HepG2 (cell line): Measurements from ENCODE around the gene SMOC1. TPM values are rescaled to one million over a fixed set of nuclear protein-coding genes. Genes with fewer than 3 reads are reported as not detected.

Source experiments
- ATAC-seq: fragments of 200-7000 bp; cut with Tn5 transposase; 3 replicates; pipeline ENCODE4 v1.9.1; 2020; ENCODE audit warnings: mild to moderate bottlenecking, moderate library complexity
- BruUV-seq: library from RNA; stranded (reverse); fragments of 400-500 nt; replicated peaks from 2 replicates; lab custom pipeline; 2021; lab: Mats Ljungman, UMichigan
- CTCF ChIA-PET: fragments of 300-600 bp; formaldehyde crosslinking; extraction: SDS; loops from one replicate; lab custom pipeline; 2021; ENCODE audit warnings: low total read pairs, inconsistent platforms, low intra/inter-chr PET ratio; lab: Yijun Ruan, JAX
- POLR2A ChIA-PET: fragments of 350-600 bp; sonication (Branson Sonifier 250); formaldehyde crosslinking; loops from one replicate; lab custom pipeline; 2020; ENCODE audit warnings: antibody characterized with exemption, inconsistent platforms; lab: Yijun Ruan, JAX
- DNase-seq: peaks from one replicate; pipeline ENCODE4 v3.0.0-alpha.2; 2015; ENCODE audit warnings: low spot score
- FAIRE-seq: peaks from 3 replicates; lab custom pipeline; 2011; peaks lifted over from hg19 to GRCh38; lab: Jason Lieb, UNC
- H2AFZ ChIP-seq: one replicate; pipeline ENCODE4 v1.6.1; 2011; ENCODE audit warnings: low read length, inconsistent platforms
- H3K27ac ChIP-seq: fragments of 300-600 bp; 3 replicates; pipeline ENCODE4 v1.8.0; 2011; ENCODE audit warnings: mixed run types, mild to moderate bottlenecking, mixed read lengths, low read length, inconsistent platforms; ENCODE audit not compliant: insufficient read depth; ENCODE audit errors: extremely low read length
- H3K27me3 ChIP-seq, 2 experiments: fragments of 200-600 bp in 1 of 2; 2 replicates in 1 of 2; 3 replicates in 1 of 2; pipeline versions ENCODE4 v1.6.0 to v1.8.0; 2011; ENCODE audit warnings: low read length in 2 of 2, mild to moderate bottlenecking in 2 of 2, moderate library complexity in 2 of 2, inconsistent platforms in 1 of 2; ENCODE audit not compliant: insufficient read depth in 2 of 2, control insufficient read depth in 1 of 2
- H3K36me3 ChIP-seq, 2 experiments: fragments of 200-600 bp in 1 of 2; replicated peaks in 1 of 2; 2 replicates in 1 of 2; 3 replicates in 1 of 2; pipeline versions ENCODE4 v1.5.1 to v1.8.0; 2011; ENCODE audit warnings: low read length in 2 of 2, inconsistent platforms in 1 of 2; ENCODE audit not compliant: insufficient read depth in 2 of 2, control insufficient read depth in 1 of 2
- H3K4me1 ChIP-seq: 2 replicates; pipeline ENCODE4 v1.5.1; 2012; ENCODE audit warnings: low read length, inconsistent platforms; ENCODE audit not compliant: insufficient read depth
- H3K4me2 ChIP-seq: 2 replicates; pipeline ENCODE4 v1.6.0; 2011; ENCODE audit warnings: low read depth, low read length, inconsistent platforms
- H3K4me3 ChIP-seq, 3 experiments: fragments of 200-600 bp in 1 of 3; sonication (generic), shearing (Covaris generic) in 1 of 3; replicated peaks in 1 of 3; 2 replicates each; pipeline ENCODE4 v1.5.1; 2011 to 2016; ENCODE audit warnings: low read length in 3 of 3, inconsistent platforms in 2 of 3, low read depth in 2 of 3, mild to moderate bottlenecking in 2 of 3, control low read depth in 1 of 3, mixed read lengths in 1 of 3; ENCODE audit not compliant: insufficient read depth in 1 of 3
- H3K79me2 ChIP-seq: one replicate; pipeline ENCODE4 v1.6.1; 2011; ENCODE audit warnings: low read length, inconsistent platforms; ENCODE audit not compliant: insufficient read depth
- H3K9ac ChIP-seq: 2 replicates; pipeline ENCODE4 v1.6.0; 2011; ENCODE audit warnings: mild to moderate bottlenecking, low read depth, low read length, inconsistent platforms; ENCODE audit not compliant: insufficient read depth
- H3K9me3 ChIP-seq: 2 replicates; pipeline ENCODE4 v1.5.1; 2012; ENCODE audit warnings: mild to moderate bottlenecking, low read length
- H4K20me1 ChIP-seq: 2 replicates; pipeline ENCODE4 v1.6.0; 2011; ENCODE audit warnings: inconsistent platforms, mild to moderate bottlenecking, low read length, moderate library complexity; ENCODE audit not compliant: insufficient read depth
- ATF7-NPFF ChIP-seq: sonication (generic); formaldehyde crosslinking; IDR thresholded peaks from 2 replicates; pipeline ENCODE4 v1.8.1; 2023; ENCODE audit warnings: mild to moderate bottlenecking, low read depth, missing genetic modification reagents, moderate library complexity
- CBX1 ChIP-seq: IDR thresholded peaks from one replicate; pipeline ENCODE4 v1.6.1; 2016; ENCODE audit warnings: antibody characterized with exemption, low read depth
- FOSL2 ChIP-seq: sonication (generic); formaldehyde crosslinking; IDR thresholded peaks from 2 replicates; pipeline ENCODE4 v1.4.0; 2020; ENCODE audit warnings: missing genetic modification reagents
- FOXO1 ChIP-seq: sonication (generic); formaldehyde crosslinking; IDR thresholded peaks from 2 replicates; pipeline ENCODE4 v1.4.0; 2020; ENCODE audit warnings: missing genetic modification reagents
- HCFC1 ChIP-seq: fragments of 150-350 bp; IDR thresholded peaks from 2 replicates; pipeline ENCODE4 v1.6.1; 2014; ENCODE audit warnings: low read depth, low read length
- HNRNPK ChIP-seq: fragments of 200-400 bp; formaldehyde crosslinking; IDR thresholded peaks from 2 replicates; pipeline ENCODE4 v1.6.1; 2018; ENCODE audit warnings: low read length, low read depth, moderate library complexity, mild to moderate bottlenecking; ENCODE audit not compliant: poor library complexity, severe bottlenecking
- RAD51 ChIP-seq: fragments of 450-650 bp; IDR thresholded peaks from 2 replicates; pipeline ENCODE4 v1.6.1; 2016; ENCODE audit warnings: borderline replicate concordance
- TEAD3 ChIP-seq: optimal IDR thresholded peaks from 2 replicates; pipeline ENCODE3; 2016; ENCODE audit warnings: borderline replicate concordance
- YEATS2 ChIP-seq: sonication (generic); formaldehyde crosslinking; IDR thresholded peaks from 2 replicates; pipeline ENCODE4 v1.4.0; 2020; ENCODE audit warnings: missing genetic modification reagents, borderline replicate concordance
- ZNF251 ChIP-seq: sonication (generic); formaldehyde crosslinking; IDR thresholded peaks from 2 replicates; pipeline ENCODE4 v1.9.0; 2021; ENCODE audit warnings: mild to moderate bottlenecking, missing genetic modification reagents
- ZNF430 ChIP-seq: sonication (generic); formaldehyde crosslinking; IDR thresholded peaks from 2 replicates; pipeline ENCODE4 v1.9.0; 2021; ENCODE audit warnings: mild to moderate bottlenecking, missing genetic modification reagents
- ZNF629 ChIP-seq: sonication (generic); formaldehyde crosslinking; conservative IDR thresholded peaks from 2 replicates; pipeline ENCODE4 v1.5.0; 2020; ENCODE audit warnings: missing genetic modification reagents
- ZNF83 ChIP-seq: sonication (generic); formaldehyde crosslinking; IDR thresholded peaks from 2 replicates; pipeline ENCODE4 v1.4.0; 2020; ENCODE audit warnings: missing genetic modification reagents, mild to moderate bottlenecking, borderline replicate concordance
- WGBS: methylation state at CpG from one replicate; pipeline ENCODE4 v1.1.6; 2017; ENCODE audit warnings: low lambda C conversion rate; 5-methylcytosine and 5-hydroxymethylcytosine counted together
- in situ Hi-C: cut with HindIII; loops from 2 replicates; pipeline ENCODE4 v1.10.0; 2017; ENCODE audit warnings: low pct_unique_long_range_greater_than_20kb; ENCODE audit not compliant: extremely low pct_ligation_motif_present
- intact Hi-C: fragments of 100-400 bp; cut with micrococcal nuclease; formaldehyde crosslinking; loops from one replicate; pipeline ENCODE4 v1.10.0; 2022; ENCODE audit not compliant: unreplicated experiment
- polyA plus RNA-seq, 8 experiments: library from polyadenylated mRNA; depleted of rRNA in 3 of 8; stranded (reverse) in 7 of 8; unstranded in 1 of 8; fragments of >200 nt; fragmentation: Illumina TruSeq in 4 of 8; extraction: Trizol in 4 of 8; gene quantifications; 2 replicates each; pipeline versions ENCODE4 v1.2.1 to v1.2.3, GENCODE V29; 2011 to 2016; ENCODE audit warnings: low read depth in 4 of 8, missing spikeins in 1 of 8, mixed read lengths in 1 of 8; ENCODE audit not compliant: insufficient read depth in 1 of 8
- total RNA-seq, 5 experiments: library from RNA; depleted of rRNA; stranded (reverse); fragments of >200 nt; fragmentation: Illumina TruSeq; extraction: Trizol; gene quantifications; 2 replicates each; pipeline ENCODE4 v1.2.3, GENCODE V29; 2016; ENCODE audit warnings: low read depth in 1 of 5
- TF ChIP-seq, protein P1 (sequence below): sonication (generic); formaldehyde crosslinking; IDR thresholded peaks from 2 replicates; pipeline ENCODE4 v1.4.0; 2020; ENCODE audit warnings: missing genetic modification reagents, borderline replicate concordance
- TF ChIP-seq, protein P2 (sequence below): sonication (generic); formaldehyde crosslinking; IDR thresholded peaks from 2 replicates; pipeline ENCODE4 v1.5.1; 2020; ENCODE audit warnings: mild to moderate bottlenecking, moderate library complexity, missing genetic modification reagents

The SMOC1 gene
- total and polyA plus RNA-seq, 2 of the 13 experiments (the other 11 are each of a cell fraction or from before 2014, with no cell fraction given): 17.8 to 35.6 TPM

DNA sequence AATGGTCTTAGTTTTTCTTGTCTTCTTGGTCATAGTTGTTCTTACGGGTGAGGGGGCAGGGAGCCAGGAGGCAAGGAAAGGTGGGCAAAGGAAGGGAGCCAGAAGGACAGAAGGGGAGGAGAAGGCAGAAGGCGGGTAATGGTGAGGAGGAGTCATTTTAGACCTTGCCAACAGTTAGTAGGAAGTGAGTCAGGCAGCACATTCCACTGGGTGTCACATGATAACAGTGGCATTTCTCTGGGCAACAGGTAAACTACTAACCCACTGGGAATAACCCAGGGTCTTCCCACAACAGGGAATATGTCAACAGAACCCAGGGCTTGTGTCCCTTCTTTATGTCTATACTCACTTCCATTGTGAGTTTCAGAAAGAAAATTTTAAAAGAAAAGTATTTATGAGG lies 181.9 kb downstream of the SMOC1 start:
- TF ChIP-seq TEAD3 (CRISPR knock-in tag) (peak; percentile 29), FOSL2 (CRISPR knock-in tag) (peak; percentile 48; the same call in 1 of the 2 replicates), HNRNPK (no peak)
- peaks cover 19% of the 10 kb centered on the region for H3K4me1 ChIP-seq
- H3K27ac ChIP-seq: no peak overlapping the region
- 56% methylated on average over 2 of the region's 2 CpGs for WGBS
- no peaks in the 10 kb centered on the region for H4K20me1 ChIP-seq
- no peaks in the 10 kb centered on the region for H3K79me2 ChIP-seq
- peaks cover 0 to 5% of the 10 kb centered on the region in 2 experiments; a peak in 1 of 5 replicates for H3K27me3 ChIP-seq
- FAIRE-seq: no peak
- ChIA-PET CTCF (no interaction called here), POLR2A (no interaction called here)
- H3K9me3 ChIP-seq: no peaks in the 10 kb centered on the region
- no peak overlapping the region for H3K9ac ChIP-seq
- no peak overlapping the region for H3K4me2 ChIP-seq
- BruUV-seq: no TSS peak
- in situ Hi-C loops (no loop called here), intact Hi-C loops (no loop called here)
- no peak overlapping the region for H2AFZ ChIP-seq
- H3K4me3 ChIP-seq: no peak overlapping the region
- peak; percentile 16 for DNase-seq
- no peaks in the 10 kb centered on the region for H3K36me3 ChIP-seq
- no peak for ATAC-seq

GRCh38 chr14:70064136-70064865 lies 185.1 kb downstream of the SMOC1 start:
- Histone ChIP-seq H3K9me3 (no peaks in the 10 kb centered on the region), H3K4me1 (peaks cover 14% of the 10 kb centered on the region), H3K79me2 (no peaks in the 10 kb centered on the region), H3K27me3 (peaks cover 0 to 5% of the 10 kb centered on the region in 2 experiments; a peak in 1 of 5 replicates), H3K4me3 (no peak overlapping the region), H3K9ac (no peak overlapping the region), H2AFZ (no peak overlapping the region), H3K4me2 (no peak overlapping the region), H3K27ac (no peak overlapping the region), H3K36me3 (no peaks in the 10 kb centered on the region; a peak in 1 of 5 replicates), H4K20me1 (no peaks in the 10 kb centered on the region)
- ATAC-seq: no peak
- intact Hi-C loops (no loop called here), in situ Hi-C loops (no loop called here)
- POLR2A ChIA-PET: interaction anchor here (1.1 kb wide), 1 partner anchor 16 kb away, joined by 5 read pairs; no protein-coding TSS in a partner anchor
- WGBS: 46% methylated on average over 7 of the region's 11 CpGs
- no peak for FAIRE-seq
- DNase-seq: no peak
- CTCF ChIA-PET: no interaction called here
- TF ChIP-seq ATF7-NPFF (CRISPR knock-in tag): no peak
- TF ChIP-seq, protein P1, sequence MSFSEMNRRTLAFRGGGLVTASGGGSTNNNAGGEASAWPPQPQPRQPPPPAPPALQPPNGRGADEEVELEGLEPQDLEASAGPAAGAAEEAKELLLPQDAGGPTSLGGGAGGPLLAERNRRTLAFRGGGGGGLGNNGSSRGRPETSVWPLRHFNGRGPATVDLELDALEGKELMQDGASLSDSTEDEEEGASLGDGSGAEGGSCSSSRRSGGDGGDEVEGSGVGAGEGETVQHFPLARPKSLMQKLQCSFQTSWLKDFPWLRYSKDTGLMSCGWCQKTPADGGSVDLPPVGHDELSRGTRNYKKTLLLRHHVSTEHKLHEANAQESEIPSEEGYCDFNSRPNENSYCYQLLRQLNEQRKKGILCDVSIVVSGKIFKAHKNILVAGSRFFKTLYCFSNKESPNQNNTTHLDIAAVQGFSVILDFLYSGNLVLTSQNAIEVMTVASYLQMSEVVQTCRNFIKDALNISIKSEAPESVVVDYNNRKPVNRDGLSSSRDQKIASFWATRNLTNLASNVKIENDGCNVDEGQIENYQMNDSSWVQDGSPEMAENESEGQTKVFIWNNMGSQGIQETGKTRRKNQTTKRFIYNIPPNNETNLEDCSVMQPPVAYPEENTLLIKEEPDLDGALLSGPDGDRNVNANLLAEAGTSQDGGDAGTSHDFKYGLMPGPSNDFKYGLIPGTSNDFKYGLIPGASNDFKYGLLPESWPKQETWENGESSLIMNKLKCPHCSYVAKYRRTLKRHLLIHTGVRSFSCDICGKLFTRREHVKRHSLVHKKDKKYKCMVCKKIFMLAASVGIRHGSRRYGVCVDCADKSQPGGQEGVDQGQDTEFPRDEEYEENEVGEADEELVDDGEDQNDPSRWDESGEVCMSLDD: no peak
- TF ChIP-seq ZNF629 (CRISPR knock-in tag): no peak
- TF ChIP-seq ZNF83: no peak
- no peak for TF ChIP-seq HCFC1
- TF ChIP-seq FOXO1 (CRISPR knock-in tag): no peak
- TF ChIP-seq ZNF430 (CRISPR knock-in tag): no peak
- no peak for TF ChIP-seq YEATS2 (CRISPR knock-in tag)
- no peak for TF ChIP-seq ZNF251 (CRISPR knock-in tag)
- TF ChIP-seq RAD51: no peak
- TF ChIP-seq, protein P2, sequence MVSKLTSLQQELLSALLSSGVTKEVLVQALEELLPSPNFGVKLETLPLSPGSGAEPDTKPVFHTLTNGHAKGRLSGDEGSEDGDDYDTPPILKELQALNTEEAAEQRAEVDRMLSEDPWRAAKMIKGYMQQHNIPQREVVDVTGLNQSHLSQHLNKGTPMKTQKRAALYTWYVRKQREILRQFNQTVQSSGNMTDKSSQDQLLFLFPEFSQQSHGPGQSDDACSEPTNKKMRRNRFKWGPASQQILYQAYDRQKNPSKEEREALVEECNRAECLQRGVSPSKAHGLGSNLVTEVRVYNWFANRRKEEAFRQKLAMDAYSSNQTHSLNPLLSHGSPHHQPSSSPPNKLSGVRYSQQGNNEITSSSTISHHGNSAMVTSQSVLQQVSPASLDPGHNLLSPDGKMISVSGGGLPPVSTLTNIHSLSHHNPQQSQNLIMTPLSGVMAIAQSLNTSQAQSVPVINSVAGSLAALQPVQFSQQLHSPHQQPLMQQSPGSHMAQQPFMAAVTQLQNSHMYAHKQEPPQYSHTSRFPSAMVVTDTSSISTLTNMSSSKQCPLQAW (CRISPR knock-in tag): no peak
- no peak for TF ChIP-seq CBX1
- BruUV-seq: no TSS peak
